ENCODE data around the gene NR4A3. TPM values are rescaled to one million over a fixed set of nuclear protein-coding genes. Genes with fewer than 3 reads are reported as not detected.

The NR4A3 gene
- total and polyA plus RNA-seq, 10 of the 15 experiments (the other 5 are each of a cell fraction or from before 2014, with no cell fraction given) = 0.04 to 2.1 (median 0.64) TPM; not detected in 1

- no peaks in the 10 kb centered on the region for H3K27me3 ChIP-seq (replicated peaks in 1 of 2; ENCODE audit: control insufficient read depth in 2 of 2, insufficient read depth in 2 of 2, low read length in 1 of 2)
- ATAC-seq (no peak), DNase-seq (ENCODE audit: low read depth, low spot score) (no peak), FAIRE-seq (no peak)
- no peak for TF ChIP-seq TCF7 (IDR thresholded peaks at IDR 0.05; ENCODE audit: borderline replicate concordance)
- TF ChIP-seq FOXM1 (IDR thresholded peaks at IDR 0.05; ENCODE audit: low read depth, low read length) = no peak
- TF ChIP-seq BCL11A (IDR thresholded peaks at IDR 0.05; ENCODE audit: low read depth, low read length) = no peak
- no peak for TF ChIP-seq ZBTB4 (CRISPR knock-in tag; IDR thresholded peaks at IDR 0.05)
- no peak for TF ChIP-seq MEF2B (IDR thresholded peaks at IDR 0.05; ENCODE audit: partially characterized antibody, poor library complexity, severe bottlenecking)
- TF ChIP-seq SRF (IDR thresholded peaks at IDR 0.05; ENCODE audit: low read depth in 2 of 2, low read length in 2 of 2) = no peak
- no peak for TF ChIP-seq CREB1 (IDR thresholded peaks at IDR 0.05; ENCODE audit: low read depth)
- no peak for TF ChIP-seq SMC3 (IDR thresholded peaks at IDR 0.05; ENCODE audit: borderline replicate concordance, low read length)
- no peak for TF ChIP-seq IRF3 (IDR thresholded peaks at IDR 0.05)
- no peak for TF ChIP-seq EGR1 (IDR thresholded peaks at IDR 0.05; ENCODE audit: borderline replicate concordance in 1 of 2, low read depth in 2 of 2, low read length in 2 of 2)
- no peak for TF ChIP-seq SP1 (IDR thresholded peaks at IDR 0.05; ENCODE audit: low read depth, low read length)
- TF ChIP-seq RFX5 (IDR thresholded peaks at IDR 0.05; ENCODE audit: low read depth, low read length) = no peak
- ChIA-PET CTCF (interaction anchor here (1.0 to 3.8 kb wide), 2 partner anchors 79 to 671 kb away, joined by 3 to 14 read pairs; no protein-coding TSS in a partner anchor), POLR2A (no interaction called here), RAD21 (ENCODE audit: unreplicated experiment) (no interaction called here), SMC1A (ENCODE audit: uncharacterized antibody, unreplicated experiment) (no interaction called here)
- no peak overlapping the region for H3K4me3 ChIP-seq
- WGBS (ENCODE audit: insufficient coverage, insufficient replicate concordance, low lambda C conversion rate, missing lambda C conversion rate) = 93% methylated on average over 1 of the region's 1 CpG
- no TSS peak for BruUV-seq (replicated peaks)
- peaks cover 12% of the 10 kb centered on the region for H3K79me2 ChIP-seq (ENCODE audit: control insufficient read depth, insufficient read depth, low read length)
- peaks cover 5% of the 10 kb centered on the region; the same call in 1 of the 2 replicates for H3K4me1 ChIP-seq (ENCODE audit: control insufficient read depth, insufficient read depth, low read length)
- no peaks in the 10 kb centered on the region for H4K20me1 ChIP-seq (ENCODE audit: control insufficient read depth, insufficient read depth)
- H2AFZ ChIP-seq (ENCODE audit: control insufficient read depth, low read depth, low read length) = no peak overlapping the region
- intact Hi-C loops (cut with micrococcal nuclease; ENCODE audit: unreplicated experiment) (no loop called here), in situ Hi-C loops (cut with MboI) (no loop called here)
- H3K9ac ChIP-seq (ENCODE audit: control insufficient read depth, insufficient read depth, low read length) = no peak overlapping the region
- H3K27ac ChIP-seq (ENCODE audit: control insufficient read depth, insufficient read depth) = no peak overlapping the region
- no peaks in the 10 kb centered on the region for H3K36me3 ChIP-seq (ENCODE audit: control insufficient read depth in 2 of 2, insufficient read depth in 2 of 2, low read length in 1 of 2)
- no peak overlapping the region for H3K4me2 ChIP-seq (ENCODE audit: control insufficient read depth, insufficient read depth)
- H3K9me3 ChIP-seq (replicated peaks; ENCODE audit: control insufficient read depth, insufficient read depth, low read length) = no peaks in the 10 kb centered on the region; the same call in 2 of the 3 replicates
Measured at GRCh38 chr9:99903393-99903792, 81.7 kb downstream of the NR4A3 start.

Data from GM12878 (cell line).